Activated CD4-positive, alpha-beta T cell treated with anti-CD3 and anti-CD28 coated beads for 4 hours (primary cell): ENCODE results near the gene NT5DC3.

Experiments
- DNase-seq, 2 donors: peaks; one replicate each; pipeline ENCODE4 v3.0.0-alpha.2; 2020

NT5DC3 gene

DNA sequence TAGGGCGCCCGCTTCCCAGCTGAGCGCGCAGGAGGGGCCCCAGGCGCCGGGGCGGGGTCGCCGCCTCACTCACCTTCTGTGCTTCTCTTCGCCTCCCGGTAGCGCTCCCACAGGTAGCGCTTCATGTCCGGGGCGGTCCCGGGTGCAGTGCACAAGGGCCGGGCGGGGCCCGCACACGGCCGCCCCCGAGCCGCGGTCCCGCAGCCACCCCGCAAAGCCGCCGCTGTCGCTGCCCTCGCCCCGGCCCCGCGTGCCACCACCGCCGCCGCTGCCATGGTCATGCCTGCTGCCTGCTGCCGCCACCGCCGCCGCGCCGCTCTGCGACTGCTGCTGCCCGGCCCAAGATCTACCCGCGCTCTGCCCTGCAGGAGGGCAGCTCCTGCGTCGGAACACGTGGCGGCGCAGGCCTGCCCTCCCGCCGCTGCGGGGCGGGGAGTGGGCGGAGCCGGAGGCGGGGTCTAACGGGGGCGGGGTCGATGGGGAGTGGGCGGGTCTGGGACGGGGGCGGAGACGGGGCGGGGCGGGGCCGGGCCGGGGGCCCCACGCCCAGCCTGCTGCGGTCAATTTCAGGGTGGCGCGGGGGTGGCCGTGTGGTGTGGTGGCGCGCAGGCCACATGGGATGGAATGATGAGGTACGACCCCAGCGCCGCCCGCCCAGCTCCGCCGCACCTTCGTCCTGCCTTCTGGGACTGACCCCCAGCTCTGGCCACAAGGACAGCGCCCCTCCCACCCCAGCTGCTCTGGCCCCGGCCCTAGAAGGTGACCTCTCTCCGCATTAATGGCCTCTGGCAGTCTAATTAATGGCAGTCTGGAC is at the start of gene NT5DC3:
Gene NT5DC3, minus strand, starts transcription at position 359 of the 814 bp plus-strand sequence. Its CDS starts 78 bp downstream, at position 281.
- DNase-seq: peak; percentile 81 to 82

DNA sequence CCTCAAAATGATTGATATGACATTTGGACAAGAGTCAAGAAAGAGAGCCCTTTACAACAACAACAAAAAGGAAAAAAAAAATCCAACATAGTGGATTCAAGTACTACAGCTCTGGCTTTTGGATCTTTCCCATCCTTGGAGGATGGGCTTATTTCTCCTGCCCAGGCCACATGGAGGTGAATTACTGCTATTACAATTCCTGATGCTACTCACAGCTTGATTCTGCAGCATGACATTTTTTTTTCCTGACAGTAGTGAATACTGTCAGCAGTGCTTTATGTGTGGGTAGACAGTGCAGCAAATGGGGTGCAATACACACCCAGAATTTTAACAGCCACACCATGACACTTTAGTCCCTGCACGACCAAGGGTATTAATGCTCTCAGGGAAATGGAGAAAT is 46.7 kb upstream of the NT5DC3 start:
- no peak for DNase-seq

DNA sequence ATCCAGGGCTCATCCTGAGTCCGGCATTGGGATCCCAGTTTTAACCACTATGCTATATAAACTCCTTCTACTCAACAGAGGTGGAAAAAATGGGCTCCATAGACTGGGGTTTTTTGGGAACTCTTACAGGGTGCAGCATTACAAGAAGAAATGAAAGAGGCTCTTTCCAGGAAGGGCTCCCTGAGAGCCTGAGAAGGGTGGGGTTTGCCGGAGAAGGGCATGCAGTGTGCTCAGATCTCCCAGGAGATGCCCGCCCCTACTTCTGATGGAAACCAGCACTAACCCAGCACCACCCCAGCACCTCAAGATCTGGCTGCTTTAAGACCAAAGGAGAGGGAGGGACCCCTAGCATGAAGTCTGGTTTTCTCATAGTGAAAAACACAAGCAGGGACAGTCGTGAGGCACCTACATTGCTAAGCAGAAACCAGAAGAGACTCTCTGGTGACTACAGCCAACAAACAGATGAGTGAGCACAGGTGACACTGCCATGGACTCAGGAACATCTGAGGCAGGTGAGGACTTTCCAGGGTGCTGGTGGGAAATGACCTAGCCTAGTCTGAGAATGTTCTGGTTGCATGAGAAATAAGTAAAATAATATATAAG is 45.3 kb upstream of the NT5DC3 start:
- no peak for DNase-seq

DNA sequence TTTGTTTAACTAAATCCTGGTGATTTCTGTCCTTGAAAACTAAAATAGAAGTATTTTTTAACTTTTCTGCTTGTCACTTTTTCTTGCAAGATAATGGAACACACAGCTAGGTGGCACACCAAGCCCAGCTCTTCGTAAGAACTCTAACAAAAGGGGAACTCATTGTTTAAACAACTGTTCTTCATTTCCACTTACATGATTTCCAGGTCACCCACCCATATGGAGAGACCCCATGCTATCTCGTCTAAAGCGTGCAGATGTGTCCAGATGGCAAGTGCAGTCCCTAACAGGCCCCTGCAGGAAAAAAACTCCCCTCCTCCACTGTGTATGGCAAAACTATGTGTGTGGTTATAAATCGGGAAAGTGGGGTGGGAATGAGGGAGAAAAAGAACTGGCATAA is 43.3 kb upstream of the NT5DC3 start:
- peak; percentile 11 to 40 for DNase-seq

DNA sequence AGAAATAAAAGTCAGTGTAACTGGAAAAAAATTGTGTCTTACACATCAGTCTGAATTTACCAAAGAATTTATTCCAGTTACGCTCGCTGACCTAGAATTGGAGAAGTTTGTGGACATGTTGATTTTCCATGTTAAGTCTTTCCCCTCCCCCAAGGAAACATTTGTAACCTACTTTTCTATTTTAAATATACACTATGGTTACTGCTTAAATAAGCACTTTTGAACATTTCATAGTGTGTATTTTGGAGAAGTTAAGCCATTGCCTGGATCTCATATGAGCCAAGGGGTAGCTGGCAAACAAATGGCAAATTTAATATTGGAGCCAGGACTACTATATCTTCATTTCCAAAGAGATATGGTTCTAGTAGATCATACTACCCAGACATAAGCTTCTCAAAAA is 42.9 kb upstream of the NT5DC3 start:
- DNase-seq: no peak

DNA sequence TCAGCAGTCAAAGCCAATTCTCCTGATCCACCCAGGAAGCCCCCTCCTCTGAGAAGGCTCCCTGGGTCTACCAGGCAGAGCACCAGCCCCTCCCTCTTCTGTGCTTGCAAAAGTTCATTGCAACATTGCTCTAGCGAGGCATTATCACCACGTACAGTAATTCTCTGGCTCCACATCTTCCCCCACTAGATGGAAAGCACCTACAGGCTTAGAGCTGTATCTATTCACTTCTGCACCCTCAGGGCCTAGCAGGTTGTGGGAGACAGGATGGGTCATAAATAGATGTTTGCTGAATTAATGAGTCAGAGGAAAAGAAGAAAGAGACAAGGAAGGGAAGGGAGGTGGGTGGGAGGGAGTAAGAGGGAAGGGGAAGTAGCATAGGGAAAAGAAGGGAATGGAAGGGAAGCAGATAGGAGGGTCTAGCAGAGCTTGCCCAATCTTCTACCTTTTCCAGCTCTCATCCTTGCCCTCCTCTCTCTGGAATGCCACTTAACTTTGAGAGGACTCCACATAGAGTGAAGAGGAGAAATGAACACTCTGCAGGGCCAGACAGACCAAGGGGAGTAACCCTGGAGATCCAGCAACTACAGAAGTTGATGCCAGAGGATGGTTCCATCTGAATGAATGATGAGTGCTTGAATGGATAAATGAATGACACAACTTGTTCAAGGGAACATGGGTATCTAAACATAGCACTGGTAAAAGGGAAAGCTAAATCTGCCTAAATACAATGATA is 42.0 kb upstream of the NT5DC3 start:
- DNase-seq: no peak

DNA sequence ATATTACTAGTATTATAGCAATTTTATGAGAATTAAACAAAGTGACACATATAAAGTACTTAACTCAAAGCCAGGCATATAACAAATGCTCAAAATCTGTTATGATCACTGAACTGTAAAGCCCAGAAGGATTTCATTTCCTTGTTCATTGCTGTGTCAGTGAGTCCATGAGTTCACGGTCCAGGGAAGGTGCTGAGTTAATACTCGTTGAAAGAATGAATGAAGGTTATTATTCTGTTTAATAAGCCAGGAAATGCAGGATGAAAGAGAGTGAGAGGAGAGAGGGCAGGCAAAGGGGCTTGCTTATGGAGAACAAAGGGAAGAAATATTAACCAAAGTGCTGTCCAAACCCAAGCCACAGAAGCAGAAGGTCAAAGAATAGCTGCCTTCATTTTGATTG is 40.2 kb upstream of the NT5DC3 start:
- DNase-seq: no peak

DNA sequence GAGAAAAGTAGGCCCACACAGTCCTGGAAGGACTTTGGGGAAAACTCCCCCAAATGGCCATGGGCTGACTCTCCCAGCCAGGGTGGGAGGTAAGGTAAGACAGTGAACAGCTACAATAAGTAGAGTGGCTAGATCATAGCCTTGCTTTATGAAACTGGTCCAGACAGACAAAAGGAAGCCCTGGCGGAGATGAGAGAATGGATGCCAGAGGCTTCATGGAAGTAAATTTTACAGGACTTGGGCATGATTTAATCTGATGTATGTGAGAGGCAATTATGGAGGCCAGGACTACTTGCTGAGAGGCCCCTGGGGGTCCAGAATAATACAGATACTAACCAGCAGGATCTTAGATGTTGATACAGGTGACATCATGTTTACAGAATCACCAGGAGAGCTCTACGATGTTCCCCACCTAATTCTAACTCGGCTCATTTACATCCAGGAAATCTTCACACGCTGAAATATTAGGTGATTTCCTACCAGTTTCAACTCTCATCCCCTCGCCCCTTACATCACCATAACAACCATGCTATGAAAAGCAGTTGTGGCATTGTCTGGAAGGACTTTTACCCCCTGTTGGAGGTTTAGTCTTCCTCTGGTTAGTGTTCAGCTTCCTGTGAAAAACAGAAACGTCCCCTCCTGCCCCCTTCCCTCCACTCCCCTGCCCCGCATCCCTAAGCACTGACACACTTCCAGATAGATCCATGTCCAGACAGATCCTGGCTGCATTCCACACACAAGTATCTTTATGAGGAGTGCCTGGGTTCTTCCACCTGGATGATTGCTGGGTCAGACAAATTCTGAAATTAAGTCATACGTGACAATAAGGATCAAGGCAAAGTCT is 39.5 kb upstream of the NT5DC3 start:
- DNase-seq: no peak

DNA sequence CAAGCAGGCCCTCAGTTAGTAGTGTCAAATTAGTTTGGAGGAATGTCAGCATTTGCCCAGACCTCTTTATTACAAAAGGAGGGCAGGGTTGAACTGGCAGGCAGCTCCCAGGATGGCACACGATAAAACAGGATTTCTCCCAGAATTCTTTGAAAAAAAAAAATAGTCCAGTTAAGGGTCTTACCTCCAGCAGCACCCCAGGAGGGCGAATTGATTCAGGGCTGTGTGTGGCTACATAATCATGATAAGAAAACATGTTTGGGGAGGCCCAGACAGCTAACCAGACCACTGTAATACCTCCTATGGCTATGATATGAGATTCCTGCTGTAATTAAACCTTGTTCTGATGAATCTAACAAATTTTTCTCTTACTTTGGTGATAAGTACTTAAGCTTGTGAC is 38.8 kb upstream of the NT5DC3 start:
- no peak for DNase-seq

DNA sequence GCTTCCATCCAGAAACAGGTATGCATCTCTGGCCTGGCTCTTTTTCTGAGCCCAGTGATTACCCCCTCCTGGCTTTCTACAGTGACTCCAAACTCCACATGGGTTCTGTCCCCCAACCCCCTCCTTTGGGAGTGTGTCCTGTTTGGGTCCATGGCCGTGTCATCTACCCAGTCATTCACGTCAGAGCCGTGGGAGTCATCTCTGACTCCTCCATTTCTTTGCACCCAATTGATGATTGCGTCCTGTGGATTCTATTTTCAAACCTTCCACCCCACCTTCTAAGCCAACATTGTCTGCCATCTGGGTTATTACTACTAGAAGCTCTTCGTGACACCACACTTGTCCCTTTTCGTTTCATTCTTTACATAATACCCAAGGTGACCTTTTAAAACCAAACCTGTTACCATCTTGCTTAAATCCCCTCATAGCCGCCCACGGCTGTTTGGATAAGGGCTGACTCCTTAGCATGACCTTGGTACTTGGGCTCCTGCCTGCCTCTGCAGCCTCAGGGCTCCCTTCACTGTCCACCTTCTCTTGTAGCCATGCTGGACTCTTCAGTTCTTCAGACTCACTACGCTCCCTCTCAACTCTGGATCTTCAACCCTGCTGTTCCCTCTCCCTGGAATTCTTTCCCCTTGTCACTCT is 38.1 kb upstream of the NT5DC3 start:
- DNase-seq: no peak

DNA sequence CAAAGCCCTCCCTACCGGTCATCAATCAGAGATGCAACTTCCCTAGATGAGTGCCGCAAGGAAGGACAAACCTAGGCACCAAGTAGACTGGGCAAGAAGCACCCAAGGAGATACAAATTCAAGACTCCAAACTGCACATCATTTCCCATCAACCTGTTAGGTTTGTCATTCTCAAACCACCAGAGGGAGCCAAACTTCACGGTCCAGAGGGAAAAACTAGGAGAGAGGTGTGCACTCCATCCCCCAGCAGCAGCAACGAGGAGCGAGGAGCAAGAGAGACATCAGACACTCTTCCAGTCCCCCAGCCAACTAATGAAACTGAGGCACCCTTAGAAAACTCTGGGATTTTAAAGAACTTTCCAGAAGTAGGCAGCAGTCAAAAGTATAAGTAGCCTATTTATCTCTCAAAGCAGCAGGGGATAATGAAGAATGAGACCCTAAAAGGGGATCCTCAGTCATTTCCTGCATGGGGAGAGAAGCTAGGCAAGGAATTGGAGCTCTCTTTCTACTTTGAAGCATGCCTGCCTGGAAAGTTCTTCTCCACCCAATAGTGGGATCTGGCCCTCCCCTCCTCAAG is 37.0 kb upstream of the NT5DC3 start:
- peak; percentile 44 to 67 for DNase-seq

DNA sequence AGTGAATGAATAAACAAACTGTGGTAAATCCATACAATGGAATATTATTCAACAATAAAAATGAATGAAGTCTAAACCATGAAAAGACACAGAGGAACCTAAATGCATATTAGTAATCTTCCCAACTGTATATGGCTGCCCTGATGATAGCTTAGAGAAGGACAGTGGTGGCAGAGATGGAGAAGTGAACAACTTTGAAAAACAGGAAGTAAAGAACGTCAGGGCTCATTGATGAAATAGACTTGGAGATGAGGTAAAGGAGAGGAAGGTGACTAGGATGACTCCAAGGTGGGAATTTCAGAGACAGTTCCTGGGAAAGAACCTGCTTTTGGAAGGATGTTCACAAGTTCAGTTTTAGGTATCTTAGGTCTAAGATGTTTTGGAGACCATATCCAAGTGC is 36.3 kb upstream of the NT5DC3 start:
- DNase-seq: no peak

DNA sequence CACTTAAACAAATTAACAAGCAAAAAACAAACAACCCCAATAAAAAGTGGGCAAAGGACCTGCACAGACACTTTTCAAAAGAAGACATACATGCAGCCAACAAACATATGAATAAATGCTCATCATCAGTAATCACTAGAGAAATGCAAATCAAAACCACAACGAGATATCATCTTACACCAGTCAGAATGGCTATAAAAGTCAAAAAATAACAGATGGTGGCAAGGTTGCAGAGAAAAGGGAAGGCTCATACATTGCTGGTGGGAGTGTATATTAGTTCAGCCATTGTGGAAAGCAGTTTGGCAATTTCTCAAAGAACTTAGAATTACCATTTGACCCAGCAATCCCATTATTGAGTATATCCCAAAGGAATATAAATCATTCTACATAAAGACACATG is 34.6 kb upstream of the NT5DC3 start:
- no peak for DNase-seq

DNA sequence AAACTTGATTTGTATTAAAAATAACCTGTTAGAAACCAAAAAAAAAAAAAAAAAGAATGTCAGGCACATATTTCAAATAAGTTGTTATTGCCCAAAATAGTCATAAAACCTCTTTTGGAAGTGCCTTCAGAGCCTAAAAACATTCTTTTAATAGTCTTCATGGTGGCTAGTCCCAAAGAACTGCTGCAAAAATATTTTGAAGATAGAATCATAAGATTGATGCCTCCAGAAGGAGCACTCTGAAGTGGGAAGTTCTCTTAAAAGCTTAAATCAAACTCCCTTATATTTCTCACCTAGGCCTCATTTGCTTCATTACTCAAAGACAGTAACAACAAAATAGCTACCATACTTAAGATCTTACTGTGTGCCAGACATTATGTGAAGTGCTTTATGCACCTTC is 27.2 kb upstream of the NT5DC3 start:
- DNase-seq: no peak

DNA sequence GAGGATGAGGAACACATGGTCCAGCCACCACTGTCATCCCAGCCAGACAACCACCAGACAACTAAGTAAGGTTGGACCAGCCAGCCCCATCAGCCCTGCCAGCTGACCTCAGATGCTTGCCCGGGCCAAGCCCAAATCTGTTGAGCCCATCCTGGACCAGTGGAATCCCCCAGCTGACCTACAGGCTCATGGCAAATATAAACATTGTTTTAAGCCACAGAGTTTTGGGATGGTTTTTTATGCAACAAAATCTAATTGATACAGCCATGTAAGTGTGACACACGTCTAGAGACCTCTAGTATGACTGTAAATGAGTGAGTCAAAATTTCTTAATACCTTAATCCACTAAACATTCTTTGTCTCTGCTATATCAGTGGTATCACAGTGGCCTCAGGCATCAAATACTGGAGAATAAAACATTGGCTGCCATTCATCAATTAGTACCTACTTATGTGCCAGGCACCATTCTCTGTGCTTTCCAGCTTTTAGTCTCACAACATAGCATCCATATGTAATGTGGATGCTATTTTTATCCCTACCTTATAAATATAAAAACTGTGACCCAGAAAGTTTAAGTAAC is 24.2 kb upstream of the NT5DC3 start:
- DNase-seq: no peak

DNA sequence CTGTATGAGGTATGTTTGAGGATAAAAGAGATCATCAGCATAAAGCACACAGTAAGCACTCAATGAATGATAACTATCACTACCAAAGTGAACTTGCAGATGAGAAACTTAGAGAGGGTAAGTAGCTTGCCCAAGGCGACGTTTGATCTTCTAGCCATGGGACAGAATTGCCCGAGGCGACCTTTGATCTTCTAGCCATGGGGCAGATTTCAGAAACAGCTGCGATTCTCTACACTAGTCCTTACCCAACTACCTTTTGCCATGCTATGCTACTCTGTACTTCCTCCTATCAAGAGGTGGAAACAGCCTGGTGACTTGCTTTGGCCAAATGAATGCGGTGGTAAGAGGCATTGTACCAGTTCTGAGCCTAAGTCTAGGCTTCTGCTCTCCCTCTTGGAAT is 23.7 kb upstream of the NT5DC3 start:
- no peak for DNase-seq

DNA sequence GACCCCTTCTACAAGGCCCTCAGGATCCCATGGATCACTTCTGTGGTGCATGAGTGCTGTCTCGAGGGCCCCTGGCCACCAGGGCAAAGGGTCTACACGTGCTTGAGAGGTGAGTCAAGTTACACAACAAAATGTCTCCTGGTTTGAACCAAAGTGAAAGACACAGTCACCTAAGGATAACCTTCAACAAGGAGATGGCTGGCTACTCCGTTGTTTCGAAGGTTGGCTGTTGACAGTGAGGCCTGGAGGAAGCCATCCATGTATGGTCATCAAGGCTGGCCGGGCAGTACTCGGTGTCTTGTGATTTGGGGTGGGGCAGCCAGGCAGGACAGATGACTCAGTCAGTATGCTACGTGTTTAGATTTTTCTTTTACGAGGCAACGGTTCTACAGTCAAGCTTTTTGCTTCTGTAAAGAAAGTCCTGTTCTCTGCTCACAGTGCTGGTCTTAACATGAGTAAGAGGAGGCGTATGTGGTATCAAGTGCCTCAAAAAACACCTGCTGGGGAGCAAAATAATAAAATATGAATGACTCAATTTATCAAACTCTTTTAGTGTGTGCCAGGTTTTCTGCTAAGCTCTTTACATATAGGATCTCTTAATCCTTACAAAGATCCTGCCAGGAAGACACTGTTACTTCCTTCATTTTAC is 18.0 kb upstream of the NT5DC3 start:
- no peak for DNase-seq

DNA sequence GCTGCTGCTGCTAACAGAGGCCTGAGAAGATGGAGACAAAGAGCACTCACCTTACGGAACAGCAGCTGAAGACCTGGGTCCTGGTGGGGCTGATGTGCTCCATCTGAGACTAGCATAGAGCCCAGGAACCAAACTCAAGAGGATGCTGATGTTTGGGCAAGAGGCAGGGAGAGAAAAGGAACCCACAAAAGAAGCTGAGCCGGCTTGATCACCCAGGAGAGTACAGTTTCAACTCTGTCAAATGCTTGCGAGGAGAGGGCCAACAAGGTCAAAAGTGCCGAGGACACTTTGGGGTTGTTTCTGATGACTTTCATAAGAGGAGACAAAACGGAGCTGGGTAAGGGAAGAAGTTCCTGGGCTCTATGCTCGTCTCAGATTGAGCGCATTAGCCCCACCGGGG is 17.3 kb upstream of the NT5DC3 start:
- DNase-seq: no peak

DNA sequence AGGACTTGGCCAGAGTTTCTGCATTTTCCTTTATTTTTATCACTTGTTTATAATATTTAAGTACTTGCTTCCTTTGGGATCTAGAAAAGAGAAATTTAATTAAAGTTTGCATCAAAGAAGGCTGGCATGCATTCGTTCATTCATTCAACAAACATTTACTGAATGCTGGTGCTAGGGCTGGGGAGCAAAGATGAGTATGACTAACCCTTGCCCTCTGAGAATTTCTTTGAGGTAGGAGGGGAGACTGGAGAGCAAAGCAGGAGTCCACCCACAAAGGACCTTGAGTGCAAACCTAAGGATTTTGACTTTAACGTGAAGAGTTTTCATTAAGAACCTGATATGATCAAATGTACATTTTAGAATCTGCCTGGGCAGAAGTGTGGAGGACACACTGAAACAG is 16.1 kb upstream of the NT5DC3 start:
- DNase-seq: no peak

DNA sequence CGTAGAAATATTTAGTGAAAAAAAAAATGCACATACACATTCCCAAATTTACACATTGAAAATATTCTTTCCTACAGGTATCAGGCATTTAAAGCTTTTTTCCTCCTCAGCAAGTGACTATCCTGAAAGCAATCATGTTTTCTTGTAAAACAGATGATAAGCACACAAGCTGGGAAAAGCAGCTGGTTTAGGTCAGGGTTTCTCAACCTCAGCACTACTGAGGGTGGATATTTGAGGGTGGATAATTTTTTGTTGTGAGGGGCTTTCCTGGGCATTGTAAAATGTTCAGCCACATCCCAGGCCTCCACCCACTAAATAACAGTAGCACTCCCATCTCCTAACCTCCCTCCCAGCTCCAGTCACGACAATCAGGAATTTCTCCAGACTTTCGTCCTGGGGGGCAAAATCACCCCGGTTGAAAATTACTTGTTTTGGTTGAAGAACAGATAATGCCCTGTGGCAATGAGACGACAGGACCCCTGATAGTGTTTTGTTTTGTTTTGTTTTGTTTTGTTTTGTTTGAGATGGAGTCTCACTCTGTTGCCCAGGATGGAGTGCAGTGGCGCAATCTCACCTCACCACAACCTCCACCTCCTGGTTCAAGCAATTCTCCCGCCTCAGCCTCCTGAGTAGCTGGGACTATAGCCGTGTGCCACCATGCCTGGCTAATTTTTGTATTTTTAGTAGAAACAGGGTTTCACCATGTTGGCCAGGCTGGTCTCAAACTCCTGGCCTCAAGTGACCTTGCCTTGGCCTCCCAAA is 15.0 kb upstream of the NT5DC3 start:
- no peak for DNase-seq
